Inflammatory macrophage treated with lipopolysaccharide for 4 hours (primary cell): ENCODE results near the gene FABP3.

Source experiments
- DNase-seq: peaks from one replicate; pipeline ENCODE4 v3.0.0-alpha.2; 2020

FABP3 gene

DNA sequence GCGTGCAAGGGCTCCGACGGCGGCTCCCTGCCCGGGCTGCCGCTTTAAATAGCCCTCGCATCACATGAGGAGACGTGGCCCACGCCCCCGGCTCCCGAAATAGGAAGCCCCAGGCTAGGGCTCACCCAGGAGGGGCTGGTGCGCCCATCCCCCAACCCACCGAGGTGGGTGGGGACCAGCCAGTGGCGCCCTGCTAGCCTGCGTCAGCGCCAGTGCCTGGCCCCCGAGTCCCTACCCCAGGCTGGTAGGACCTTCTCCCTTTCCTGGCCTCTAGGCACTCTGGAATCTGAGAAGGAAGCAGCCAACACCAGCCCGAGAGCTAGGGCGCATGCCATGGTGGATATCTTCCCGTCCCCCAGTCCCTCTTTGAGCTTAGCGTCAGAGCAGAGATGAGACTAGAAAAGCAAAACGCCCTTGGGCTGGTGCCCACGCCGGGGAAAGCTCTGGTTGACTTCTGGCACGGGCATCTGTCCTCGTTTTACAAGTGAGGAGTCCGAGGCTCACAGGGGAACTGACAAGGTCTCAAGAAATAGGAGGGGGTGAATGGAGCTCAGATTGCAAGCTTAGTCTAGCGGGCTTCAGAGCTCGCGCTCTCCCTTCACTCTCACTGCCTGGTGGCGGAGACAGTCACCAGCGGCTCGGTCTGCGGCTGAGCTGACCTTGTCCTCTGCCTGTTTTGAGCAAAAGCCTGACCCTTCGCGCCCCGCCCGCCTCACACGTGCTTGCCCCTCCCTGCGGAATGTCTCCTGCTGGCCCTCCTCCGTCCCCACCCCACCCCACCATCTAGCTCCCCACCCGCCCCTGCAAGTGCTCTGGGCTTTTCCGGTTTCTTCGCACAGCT is at the start of gene FABP3:
Gene FABP3, minus strand, starts transcription at position 21 of the 841 bp plus-strand sequence. CDS start 62 bp downstream, outside the sequence.
- peak; percentile 36 for DNase-seq

DNA sequence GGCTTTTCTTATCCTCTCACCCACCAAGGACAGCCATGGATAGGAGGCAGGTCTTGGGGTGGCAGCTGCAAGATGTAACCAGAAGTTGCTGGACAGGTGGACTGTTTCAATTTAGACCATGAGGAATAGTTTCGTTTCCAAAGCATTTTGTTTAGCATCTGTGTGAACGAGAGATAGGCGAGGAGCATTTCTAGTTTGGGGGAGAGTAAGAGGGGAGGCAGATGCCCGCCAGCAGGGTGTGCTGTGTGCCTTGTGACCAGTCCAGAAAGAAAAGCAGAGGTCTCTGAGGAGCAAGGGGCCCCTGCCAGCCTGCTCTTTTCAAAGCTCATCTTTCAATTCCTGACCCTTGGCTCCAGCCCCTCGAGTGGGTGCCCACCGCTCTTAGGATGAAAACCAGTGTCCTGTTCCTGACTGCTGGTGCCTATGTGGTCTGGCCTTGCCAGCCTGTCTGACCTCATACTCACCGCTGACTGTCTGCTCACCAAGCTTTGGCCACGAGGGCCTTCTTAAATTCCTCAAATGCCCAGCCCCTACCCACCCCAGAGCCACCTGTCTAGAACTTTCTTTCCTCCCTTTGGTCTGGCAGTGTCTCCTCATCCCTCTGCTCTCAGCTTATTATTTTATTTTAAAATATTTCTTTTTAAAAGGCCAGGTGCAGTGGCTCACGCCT is 48.6 kb upstream of the FABP3 start:
- no peak for DNase-seq

DNA sequence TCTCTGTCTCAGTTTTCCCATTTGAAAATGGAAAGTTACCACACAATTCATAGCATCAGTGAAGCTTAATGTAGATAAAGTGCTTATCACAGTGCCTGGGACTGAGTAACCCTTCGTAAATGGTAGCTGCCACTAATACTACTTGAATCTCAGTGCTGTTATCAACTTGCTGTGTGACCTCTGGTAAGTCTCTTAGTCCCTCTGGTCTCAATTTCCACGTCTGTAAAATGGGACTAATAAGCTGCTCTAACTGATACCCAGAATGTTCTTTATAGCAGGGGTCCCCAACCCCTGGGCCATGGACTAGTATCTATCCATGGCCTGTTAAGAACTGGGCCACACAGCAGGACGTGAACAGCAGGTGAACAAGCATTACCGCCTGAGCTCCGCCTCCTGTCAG is 47.8 kb upstream of the FABP3 start:
- no peak for DNase-seq

DNA sequence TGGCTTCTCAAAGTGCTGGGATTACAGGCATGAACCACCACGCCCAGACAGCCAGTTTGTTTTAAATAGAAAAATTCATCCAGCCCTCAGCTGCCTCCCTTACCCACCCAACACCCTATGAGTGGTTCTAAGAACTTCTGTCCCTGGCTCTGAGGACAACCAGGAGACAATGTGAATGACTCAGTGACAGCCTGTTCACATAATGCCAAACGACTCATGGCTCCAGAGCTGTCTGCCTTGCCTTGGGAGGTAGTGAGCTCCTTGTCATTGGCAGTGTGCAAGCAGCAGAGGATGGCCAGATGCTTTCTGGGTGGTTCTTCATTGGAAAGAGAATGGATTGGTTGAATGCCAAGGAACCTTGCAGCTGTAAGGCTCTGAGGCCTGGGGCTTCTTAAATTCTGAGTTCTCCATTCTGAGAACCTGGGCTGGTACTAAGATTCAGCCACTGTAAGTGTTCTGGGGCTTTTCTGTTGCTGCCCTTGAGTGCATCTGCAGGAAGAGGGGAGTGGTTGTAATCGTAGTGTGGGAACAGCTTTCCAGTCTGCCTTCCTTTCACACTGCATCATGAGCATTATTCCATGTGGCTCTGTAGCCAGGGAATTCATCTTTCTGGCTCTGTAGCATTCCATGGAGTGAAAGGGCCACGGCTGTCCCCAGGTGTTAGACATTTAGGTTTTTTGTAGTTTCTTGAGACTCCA is 45.9 kb upstream of the FABP3 start:
- DNase-seq, result peak; percentile 35

DNA sequence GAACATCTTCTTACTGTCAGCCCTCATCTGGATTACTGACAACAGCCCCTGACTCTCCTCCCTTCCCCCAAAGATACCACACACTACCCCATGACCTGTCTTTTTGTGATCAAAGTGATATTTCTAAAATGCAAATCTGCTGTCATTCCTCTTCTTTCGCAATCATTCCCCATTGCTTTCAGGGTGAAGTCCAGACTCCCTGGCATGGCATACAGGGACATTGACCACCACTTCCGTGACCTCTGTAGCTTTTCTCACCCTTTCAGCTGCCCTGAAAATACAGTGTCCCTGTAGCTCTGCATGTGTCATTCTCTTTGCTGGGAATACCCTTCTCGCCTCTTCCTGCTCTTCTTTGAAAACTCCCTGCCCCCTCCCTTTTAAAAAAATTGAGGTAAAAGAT is 44.3 kb upstream of the FABP3 start:
- DNase-seq, result no peak

DNA sequence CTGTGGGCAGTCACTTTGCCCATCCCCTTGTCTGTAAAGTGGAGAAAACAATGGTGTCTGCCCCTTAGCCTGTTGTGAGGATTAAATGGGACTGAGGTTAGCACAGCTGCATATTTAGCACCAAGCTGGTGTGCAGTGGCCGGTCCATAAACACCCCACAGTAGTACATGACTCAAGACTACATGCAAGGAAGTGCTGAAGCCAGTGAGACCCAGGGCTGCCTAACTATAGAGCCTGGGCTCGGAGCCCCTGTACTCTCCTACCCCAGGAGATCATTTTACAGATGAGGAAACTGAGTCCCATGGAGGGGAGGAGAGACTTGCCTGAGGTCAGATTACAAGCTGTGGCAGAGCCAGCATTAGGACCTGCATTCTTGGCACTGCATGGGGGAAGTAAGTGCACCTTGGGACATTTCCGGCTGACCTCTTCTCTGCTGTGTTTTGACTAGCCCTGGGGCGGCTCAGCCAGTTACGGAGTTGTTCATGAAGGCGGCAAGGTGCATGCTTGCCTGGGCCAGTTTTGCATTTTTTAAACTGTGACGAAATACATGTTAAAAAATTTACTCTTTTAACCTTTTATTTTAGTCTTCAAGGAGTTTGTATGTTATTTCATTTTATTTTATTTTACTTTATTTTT is 43.3 kb upstream of the FABP3 start:
- DNase-seq, result no peak

DNA sequence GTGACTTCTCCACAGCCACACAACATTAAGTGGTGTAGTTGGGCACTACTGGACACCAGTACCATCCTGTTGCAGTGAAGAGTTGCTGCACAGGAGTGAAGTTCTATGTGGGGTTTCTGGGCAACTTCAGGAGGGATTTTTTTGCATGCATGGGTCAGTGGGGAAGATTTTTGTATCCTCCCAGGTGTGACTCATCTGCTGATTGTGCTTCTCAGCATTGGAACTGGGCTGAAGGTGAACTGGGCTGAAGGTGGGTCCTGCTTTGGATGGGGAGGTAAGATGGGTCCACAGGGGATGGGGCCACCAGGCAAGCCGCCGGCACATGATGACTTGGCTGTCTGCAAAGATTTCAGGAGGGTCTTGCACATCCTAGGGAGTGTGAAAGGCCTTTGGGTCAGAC is 42.8 kb upstream of the FABP3 start:
- DNase-seq, result no peak

DNA sequence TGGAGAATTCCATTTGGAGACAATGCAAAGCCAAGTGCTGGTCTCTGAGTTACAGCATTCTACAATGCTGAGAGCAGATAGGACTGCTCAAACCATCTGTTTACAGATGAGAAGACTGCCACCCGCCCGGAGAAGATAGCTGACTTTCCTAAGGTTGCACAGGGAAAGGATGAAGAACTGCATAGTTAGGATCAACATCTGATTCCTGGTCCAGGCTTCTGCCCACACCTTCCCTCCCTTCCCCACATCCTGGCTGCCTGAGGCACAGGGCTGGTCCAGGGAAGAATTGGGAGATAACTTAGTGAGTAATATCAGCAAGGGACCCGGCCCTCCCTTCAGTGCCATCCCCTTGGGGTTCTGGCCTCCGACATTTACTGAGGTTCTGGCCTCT is 42.1 kb upstream of the FABP3 start:
- no peak for DNase-seq

DNA sequence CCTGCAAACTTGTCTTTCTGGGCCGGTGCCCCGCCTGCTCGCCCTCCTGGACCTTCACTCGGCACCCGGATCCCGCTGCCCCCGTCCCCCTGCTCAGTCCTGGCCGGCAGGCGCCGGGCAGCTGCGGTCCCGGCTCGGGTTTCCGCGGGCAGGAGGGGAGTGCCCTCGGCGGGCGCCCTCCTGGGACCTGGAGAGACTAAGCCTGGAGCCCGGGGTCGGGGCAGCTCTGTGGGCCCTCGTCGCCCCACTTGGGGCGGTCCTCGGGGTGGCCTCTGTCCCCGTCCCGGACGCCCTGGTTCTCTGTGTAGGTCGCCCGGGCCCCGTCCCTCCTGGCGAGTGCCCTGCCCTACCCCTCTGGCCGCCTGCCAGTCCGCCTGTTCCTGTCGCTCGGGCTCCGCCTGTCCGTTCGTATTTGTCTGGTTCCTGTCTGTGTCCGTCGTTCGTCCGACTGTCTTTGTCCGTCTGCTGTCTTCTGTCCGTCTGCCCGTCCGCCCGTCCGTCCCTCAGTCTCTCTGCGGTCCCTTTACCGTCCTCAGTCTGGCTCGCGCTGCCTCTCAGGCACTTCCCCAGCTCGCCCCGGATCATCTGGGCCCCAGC is 40.6 kb upstream of the FABP3 start:
- peak; percentile 56 for DNase-seq

DNA sequence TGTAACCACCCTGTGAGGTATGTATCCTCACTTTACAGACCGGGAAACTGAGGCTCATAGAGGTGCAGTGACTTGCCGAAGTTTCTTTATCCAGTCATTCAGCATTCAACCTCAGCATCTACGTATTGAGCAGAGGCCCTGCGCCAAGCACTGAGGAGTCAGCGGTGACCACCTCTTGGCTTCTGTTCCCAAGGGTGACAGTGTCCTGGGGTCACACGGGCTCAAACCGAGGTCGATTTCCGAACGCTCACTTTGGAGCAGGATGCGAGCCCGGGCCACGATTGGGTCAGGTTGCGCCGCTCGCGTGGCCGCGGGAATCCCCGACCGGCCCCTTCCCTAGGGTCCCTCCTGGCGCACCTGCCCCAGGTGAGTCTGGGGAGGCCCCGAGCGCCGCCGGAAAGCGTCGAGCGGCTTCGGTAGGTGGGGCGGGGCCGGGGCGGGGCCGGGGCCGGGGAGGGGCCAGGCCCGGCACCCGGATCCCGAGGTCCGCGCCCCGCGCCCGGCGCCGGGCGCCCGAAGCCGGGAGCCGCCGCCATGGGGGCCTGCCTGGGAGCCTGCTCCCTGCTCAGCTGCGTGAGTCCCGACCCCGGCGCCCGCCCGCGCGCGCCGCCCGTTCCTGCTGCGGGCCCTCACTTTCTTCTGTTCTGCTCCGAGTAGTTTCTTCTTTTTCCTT is 40.0 kb upstream of the FABP3 start, which contains the start of gene SERINC2:
Gene SERINC2, plus strand, starts transcription at position 482 of the 673 bp plus-strand sequence. Its CDS starts 53 bp downstream, at position 535.
- DNase-seq, result peak; percentile 17

DNA sequence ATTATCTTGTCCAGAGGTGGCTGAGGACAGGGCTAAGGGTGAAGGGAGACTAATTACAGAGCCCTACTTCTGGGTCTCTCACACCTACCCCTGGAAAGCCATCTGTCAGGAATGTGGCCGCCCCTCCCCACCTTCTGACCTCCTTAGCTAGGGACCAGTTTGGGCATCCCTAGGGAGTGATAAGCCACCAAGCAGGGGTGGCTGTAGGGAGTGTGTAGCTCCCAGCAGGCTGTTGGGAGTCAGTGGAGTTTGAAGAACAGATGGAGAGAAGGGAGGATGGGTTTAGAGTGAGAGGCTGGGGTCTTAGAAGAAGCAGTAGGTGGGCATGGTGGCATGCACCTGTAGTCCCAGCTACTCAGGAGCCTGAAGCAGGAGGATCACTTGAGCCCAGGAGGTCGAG is 39.3 kb upstream of the FABP3 start:
- no peak for DNase-seq

DNA sequence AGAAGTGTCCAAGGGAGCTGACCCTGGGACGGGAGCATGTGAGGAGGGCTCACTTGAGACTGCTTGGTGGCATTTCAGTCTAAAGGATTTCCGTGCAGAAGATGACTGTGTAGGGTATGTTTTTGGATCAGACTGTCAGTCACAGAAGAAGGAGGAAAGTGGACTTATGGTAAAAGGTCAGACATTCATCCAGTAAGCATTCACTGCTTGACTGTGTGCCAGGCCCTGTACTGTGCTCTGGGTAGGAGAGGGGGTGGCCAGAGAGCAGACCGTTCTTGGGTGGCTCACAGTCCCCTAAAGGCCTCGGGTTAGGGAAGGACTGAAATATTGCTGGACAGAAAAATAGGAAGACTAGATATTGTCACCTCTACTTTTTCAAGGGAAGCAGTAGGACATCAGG is 38.0 kb upstream of the FABP3 start:
- DNase-seq, result no peak

DNA sequence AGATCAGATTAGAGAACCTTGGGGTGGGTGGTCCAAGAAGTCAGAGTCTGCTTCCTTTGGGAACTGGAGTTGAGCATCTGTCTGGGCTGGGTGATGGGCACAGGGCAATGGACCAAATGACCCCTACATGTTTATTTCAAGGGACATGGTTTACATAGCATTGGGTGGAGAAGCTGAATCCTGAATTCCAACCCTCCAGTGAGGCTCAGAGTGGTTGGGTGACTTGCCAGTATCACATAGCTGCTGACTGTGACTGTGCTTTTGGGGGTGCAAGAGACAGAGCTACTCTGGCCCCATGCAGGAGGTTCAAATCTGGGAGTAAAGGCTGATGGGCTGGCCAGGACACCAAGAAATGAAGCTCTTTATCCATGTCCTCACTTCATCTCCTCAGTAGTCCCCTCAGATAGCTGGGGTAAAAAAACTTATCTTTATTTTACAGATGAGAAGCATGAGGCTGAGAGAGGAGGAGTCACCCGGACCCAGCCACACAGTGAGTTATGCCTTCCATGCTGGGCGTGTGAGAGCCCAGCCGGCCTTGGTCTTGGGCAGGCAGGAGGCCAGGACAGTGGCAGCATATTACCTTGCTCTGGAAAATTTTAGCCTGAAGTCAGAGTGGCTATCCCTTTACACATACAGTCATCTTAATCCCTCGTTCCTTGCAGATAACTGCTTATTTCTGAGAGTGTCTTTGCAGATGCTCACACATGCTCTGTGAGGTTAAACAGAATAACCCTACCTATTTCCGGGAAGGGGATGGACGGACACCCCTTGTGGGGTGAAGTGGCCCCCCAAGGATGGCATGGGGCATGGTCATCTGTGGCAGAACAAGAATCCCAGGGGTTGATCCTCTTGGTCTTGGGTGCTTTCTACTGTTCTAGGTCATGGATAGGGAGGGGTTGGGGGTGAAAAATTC is 37.3 kb upstream of the FABP3 start:
- no peak for DNase-seq

DNA sequence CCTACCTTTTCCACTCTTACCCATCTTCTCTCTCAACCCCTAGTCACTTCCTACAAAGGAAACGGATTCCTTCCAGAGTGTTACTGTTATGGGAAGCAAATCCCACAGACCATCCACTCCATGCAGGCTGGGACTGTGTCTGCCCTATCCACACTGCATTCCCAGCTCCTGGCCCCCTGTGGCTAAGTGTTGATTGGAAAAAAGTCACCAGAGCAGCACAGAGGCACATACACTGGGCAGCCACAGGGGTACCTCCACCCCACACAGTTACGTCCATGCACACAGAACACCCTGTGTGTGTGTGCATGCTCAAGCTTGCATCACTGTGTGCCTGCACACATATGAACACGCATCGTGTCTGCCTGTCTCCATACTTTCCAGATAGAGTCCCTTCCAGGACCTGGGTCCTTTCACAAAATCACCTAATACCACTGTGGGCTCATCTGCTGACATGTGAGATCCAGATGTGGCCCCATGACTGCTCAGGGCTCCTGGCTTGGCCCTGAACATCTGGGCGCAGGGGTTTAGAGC is 36.0 kb upstream of the FABP3 start:
- DNase-seq, result no peak

DNA sequence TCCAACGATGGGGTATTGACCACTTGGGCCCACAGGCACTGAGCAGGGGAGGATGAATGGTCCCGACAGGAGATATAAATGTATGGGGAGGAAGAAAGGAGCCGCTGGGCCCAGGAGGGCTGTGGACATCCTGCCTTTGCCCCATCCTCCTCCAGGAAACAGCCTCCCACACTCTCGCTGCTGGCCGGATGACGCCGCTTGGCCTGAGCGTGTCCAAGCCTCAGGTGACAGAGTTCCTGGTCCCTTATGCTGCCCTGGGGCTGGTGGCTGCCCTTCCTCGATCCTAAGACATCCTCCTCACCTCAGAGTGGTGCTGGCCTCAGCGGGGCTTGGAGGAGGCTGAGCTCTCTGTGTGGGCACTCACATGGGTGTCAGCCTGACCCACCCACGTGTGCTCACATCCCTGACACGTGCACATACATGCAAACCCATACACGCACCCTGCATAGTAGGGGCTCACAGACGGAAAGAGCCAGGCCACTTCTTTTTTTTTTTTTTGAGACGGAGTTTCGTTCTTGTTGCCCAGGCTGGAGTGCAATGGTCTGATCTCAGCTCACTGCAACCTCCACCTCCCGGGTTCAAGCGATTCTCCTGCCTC is 34.3 kb upstream of the FABP3 start:
- no peak for DNase-seq

DNA sequence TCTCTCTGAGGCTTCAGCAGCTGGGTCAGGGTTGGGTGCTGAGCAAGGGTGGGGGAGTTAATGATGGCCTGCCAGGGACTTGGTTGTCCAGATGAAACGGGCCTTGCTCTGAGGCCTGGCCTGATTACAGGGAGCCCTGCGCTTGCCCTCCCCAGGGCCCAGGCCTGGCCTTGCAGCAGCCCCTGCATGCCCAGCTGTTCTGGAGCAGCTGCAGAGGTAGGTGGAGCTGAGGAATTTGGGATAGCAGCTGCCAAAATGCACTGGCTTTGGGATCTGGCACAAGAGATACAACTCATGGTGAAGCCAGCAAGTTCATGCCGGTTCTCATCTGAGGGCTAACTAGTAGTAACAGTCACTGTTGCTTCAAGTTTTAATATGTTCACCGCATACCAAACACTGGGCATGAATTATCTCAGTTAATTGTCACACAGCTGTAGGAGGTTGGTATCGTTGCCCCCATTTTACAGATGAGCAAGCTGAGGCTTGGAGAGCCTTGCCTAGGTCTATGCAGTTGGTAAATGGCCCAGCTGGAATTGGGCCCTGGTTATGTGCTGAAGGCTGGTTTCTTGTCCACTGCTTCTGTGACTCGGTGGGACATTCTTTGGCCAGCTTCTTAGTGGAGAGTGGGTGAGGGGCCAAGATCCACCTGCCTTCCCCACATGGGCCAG is 32.8 kb upstream of the FABP3 start:
- no peak for DNase-seq

DNA sequence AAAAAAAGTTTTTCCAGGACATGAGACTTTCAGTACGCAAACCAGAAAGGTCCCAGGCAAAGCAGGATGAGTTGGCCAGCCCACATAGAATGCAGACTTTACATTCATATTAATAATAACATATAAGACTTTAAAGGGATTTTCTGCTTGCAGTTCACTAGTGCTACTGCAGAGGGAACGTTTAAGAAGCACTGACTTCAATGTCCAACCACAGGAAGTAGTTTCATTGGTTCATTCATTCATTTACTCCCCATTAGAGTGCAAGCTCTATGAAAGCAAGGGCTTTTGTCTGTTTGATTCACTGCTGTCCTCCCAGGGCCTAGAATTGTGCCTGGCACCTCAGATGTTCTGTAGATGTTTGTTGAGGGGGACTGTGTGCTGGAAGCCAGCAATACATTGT is 28.4 kb upstream of the FABP3 start:
- DNase-seq, result no peak

DNA sequence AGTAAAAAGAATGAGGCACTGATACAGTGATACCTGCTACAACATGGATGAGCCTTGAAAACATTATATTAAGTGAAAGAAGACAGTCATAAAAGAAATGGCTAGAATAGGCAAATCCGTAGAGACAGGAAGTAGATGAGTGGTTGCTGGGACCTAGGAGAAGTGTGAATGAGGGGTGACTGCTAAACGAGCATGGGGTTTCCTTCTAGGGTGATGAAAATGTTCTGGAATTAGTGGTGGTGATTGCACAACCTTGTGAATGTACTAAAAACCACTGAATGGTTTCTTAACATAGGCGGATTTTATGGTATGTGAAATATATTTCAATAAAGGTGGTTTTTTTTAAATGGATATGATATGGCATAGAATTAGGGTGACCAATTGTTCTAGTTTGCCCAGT is 27.5 kb upstream of the FABP3 start:
- peak; percentile 79 for DNase-seq

DNA sequence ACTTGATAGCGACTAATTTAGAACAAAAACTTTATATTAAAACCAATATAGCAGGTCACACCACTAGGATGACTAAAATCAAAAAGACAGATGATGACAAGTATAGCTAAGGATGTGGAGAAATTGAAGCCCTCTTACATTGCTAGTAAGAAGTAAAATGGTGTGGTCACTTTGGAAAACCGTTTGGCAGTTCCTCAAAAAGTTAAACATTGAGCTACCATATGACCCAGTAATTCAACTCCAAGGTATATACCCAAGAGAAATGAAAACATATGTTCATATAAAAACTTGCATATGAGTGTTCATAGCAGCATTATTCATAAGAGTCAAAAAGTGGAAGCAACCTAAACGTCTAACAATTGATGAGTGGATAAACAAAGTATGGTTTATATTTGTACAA is 27.1 kb upstream of the FABP3 start:
- DNase-seq, result peak; percentile 30

DNA sequence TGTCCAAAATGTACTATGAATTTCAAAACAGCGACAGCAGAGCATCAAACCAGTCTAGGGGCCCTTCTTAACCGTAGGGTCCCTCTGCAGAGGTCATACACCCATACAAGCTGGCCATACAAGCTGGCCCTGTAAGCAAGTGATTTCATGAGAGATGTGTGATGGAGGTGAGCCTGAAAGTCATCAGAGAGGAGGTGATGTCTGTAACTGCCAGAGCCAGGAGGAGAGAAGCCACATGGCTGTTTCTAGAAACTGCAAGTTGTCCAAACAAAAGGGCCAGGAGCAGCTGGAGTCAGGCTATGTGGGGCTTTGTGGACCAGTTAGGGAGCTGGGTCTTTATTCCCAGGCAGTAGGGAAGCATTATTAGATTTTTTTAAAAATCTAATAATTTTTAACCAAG is 25.4 kb upstream of the FABP3 start:
- DNase-seq, result no peak
